GM21381 (cell line): Measurements from ENCODE around the gene CCER1.
"Not testable (repeated sequence)": the region's sequence is repeated elsewhere in the genome, so short reads cannot be mapped to it uniquely, and the experiment has no call there.

Experiments
- ATAC-seq: cut with Tn5 transposase; IDR thresholded peaks from one replicate; pipeline ENCODE4 v1.9.1; 2021; ENCODE audit warnings: mild to moderate bottlenecking, moderate library complexity; ENCODE audit not compliant: unreplicated experiment

The CCER1 gene, protein sequence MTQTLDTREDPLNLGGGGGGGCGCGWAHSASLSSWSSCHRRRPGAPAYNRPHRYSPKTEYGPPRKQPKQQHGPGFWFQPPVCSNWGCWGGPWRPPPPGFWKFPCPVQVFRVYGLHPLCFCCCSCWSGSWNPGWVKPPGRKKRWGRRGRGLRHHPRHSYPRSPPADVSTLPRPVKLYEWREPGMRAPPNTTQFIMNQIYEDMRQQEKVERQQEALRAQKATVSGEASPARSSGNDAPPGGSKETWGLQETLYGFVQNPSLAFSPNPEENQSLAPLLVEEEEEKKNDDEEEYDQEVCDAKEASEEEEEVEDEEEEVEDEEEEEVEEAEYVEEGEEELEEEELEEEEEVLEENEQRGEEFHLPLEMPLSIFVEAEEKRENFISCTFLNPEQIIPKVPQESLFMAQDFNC

DNA sequence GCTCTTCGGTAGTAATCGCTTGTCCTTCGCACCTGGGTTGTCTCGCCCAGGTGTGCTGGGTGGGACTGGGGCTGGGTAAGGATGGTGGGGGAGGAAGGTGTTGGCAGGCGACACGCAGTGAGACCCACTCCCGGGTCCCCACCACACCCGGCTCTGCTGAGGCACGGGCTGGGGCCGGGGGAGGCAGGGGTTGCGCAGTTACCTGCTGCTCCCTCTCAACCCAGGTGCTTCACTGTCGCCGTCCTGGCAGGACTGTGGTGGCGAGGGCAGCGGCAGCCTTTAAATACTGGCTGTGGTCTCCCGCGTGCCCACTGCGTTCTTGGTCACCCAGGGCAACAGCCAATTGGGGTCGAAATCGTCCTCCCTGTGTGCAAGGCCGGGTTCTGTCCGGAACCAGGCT lies at the start of gene CCER1:
CCER1 (minus strand) TSS at position 256 of the 400 bp plus-strand sequence. CDS start 434 bp downstream, outside the sequence.
- no peak for ATAC-seq

DNA sequence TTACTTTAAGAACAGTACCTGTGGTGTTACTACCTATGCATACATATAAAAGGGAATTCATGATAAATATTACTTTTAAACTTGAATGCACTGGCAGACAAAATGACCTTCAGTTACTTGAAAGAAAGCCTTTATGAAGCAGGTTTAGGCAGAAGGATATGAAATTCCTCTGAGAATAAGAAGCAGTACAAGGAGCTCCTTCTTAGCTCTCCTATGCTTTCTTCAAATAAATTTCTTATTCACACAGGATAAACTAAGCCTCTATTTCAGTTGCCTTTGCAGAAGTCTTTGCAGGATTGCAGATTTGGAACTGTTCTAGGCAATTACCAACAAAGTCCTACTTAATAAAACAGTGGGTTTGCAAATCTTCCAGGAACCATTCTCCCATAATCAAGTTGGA lies 48.8 kb upstream of the CCER1 start:
- no peak for ATAC-seq

DNA sequence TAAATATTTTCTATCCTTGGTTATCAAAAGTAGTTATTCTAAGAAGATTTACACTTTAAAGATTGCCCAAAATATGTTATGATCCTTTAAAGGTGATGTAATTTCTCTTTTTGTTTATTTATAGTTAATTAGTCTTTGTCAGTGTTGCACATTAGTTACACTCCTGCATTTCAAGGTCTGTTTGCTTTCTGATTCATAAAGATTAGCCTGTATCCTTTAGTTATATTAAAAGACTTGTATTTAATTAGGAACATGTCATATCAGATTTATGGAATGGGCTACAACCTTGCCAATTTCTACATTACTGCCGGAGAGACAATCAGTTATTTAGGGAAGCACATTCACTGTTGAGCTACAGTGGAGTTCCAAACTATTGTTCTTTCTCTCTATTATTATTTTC lies 46.3 kb upstream of the CCER1 start:
- ATAC-seq: no peak

DNA sequence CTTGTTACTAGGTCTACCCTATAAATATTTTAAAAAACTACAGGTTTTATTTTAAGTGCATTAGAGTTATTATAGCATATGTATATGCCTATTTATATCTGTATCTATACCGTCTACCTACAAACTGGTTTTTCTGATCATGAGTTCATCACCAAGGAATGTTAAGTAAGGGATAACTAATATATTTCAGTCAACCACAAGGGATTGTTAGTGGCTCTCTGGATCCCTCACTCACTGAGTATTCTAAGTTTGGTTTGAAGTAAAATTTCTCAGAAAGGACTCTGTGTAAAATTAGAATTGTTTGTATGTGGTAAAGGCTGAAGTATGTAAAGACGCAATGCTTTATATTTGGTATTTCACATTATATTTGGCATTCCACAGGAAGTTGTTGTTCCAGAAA lies 45.0 kb upstream of the CCER1 start:
- ATAC-seq: no peak

DNA sequence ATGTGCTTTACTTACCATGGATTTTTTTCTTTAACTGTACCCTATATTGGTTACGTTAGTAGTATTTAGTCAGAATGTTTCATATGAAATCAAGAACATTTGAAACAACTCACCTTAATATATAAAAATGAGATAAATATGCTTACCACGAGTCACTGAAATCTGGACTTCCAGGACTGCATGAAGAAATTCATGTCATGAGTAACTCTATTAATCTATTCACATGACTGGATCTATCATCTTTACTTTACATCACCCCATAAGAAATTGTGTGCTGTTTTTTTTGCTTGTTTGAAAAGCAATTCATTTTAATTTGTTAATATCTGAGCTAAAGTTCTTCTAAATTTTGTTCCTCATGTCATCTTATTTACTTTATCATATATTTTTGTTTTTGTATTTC lies 44.6 kb upstream of the CCER1 start:
- ATAC-seq: no peak

DNA sequence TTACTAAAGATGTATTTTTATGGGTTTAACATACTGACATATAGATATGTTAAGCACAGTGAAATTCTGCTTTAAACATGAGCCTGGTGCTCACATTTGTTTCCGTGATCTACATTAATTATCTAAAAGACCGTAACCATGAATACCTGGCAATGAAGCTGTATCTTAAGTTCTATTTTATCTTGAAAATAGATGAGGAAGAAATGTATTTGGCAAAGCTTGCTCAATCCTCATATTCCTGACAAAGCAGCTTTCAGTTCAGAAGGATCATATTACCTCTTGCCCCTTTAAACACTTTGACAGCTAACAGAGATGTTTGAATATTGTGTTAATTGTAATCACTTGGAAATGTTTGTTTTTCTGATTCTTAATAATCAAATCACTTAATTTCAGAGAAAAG lies 40.0 kb upstream of the CCER1 start:
- ATAC-seq: no peak

DNA sequence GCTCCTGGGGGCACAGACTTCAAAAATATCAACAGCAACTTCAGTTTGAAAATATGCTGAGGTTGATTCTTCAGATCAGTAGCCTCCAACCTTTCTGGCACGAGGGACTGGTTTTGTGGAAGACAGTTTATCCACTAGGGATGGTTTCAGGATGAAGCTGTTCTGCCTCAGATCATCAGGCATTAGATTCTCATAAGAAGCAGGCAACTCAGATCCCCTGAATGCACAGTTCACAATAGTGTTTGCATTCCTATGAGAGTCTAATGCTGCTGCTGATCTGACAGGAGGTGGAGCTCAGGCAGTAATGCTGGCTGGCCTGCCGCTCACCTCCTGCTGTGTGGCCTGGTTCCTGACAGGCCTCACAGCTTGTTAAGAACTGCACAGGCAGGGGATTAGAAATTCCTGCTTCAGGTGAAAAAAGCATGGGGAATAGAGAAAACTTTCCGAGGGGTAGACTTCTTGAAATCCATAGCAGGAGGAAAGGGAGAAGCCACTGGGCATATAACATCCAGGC lies 37.0 kb upstream of the CCER1 start:
- no peak for ATAC-seq

DNA sequence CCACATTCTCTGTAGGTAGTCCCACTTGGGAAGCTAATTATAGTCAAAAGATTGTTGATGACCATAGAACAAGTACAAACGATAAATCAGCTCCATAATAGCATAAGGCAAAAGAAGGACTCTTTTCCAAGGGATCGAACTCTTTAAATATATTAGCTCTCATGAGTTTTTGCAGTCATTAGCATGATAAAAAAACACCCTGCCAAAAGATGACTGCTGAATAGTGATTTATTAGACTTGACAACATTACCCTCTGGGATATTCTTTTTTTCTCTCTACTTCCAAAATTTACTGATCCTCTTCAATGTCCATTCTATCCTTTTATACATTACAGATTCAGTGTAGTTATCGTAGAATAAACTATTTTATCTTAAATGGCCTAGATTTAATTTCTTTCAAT lies 35.6 kb upstream of the CCER1 start:
- ATAC-seq: no peak

DNA sequence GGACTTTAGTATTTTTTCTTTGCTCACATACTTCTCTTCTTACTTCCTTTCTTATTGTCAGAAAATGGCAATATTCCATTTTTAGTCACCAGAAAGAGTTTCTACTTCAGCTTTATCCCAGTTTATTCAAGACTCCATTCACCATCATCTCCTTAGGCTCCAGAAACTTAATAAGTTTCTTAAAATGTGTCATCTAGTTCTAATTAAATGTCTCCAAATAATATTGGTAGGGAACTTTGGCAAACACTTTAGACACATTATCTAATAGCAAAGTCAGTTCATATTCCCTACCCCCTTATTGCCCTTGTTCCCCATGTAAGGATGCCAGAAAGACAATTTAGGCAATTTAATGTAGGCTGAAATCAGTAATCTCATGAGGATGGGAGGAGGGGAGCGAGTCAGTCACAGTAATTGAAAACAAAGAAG lies 34.7 kb upstream of the CCER1 start:
- no peak for ATAC-seq

DNA sequence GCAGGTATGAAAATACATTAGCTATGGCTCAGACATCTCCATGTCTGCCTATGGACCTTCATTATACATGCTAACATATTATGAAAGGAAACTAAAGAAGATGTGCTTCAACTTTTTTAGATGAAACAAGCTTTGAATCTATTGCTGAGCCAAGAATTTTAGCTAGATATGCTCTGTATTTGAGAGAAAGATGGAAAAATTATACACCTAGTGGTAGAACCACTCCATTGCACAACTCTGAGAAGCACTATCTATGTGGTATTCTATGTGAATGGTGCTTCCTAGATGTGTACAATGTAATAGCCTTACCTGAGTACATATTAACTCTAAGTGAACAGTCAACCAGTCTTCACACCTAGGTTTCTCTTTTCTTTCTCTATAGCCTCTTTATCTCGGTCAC lies 32.5 kb upstream of the CCER1 start:
- ATAC-seq: no peak

DNA sequence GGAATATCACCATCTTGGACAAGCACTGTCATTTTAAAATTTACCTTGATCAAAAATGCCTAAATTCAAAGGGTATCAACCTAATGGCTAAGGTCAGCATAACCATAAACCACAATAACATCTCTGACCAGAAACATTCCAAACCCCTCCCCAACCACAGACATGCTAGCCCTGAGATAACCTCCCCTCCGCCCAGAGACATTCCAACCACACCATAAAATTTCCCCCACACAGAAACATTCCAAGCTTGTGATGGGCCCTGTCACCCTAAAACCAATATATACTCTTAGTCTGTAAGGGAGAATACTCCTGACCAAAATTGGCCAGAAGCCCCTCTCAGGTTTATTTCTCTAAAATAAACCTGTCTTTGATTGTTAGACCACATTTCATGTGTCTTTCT lies 32.1 kb upstream of the CCER1 start:
- ATAC-seq: no peak

DNA sequence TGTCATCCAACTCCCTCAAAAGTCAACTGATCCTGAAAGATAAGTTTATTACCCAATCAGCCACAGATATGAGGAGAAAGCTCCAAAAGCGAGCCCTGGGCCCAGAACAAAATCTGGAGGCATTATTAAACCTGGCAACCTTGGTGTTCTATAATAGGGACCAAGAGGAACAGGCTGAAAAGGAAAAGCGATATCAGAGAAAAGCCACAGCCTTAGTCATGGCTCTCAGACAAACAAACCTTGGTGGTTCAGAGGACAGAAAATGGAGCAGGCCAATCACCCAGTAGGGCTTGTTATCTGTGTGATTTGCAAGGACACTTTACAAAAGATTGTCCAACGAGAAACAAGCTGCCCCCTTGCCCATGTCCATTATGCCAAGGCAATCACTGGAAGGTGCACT lies 30.4 kb upstream of the CCER1 start:
- not testable (repeated sequence) for ATAC-seq

DNA sequence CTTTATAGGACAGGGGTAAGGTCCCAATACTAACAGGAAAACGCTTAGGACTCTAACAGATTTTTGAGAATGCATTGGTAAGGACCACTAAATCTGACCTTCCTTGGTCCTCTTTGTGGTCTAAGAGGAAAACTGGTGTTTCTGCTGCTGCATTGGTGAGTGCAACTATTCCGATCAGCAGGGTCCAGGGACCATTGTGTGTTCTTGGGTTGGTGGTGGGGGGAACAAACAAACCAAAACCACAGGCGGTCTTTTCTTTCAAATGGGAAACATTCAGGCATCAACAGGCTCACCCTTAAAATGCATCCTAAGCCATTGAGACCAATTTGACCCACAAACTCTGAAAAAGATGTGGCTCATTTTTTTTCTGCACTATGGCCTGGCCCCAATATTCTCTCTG lies 29.1 kb upstream of the CCER1 start:
- no peak for ATAC-seq

DNA sequence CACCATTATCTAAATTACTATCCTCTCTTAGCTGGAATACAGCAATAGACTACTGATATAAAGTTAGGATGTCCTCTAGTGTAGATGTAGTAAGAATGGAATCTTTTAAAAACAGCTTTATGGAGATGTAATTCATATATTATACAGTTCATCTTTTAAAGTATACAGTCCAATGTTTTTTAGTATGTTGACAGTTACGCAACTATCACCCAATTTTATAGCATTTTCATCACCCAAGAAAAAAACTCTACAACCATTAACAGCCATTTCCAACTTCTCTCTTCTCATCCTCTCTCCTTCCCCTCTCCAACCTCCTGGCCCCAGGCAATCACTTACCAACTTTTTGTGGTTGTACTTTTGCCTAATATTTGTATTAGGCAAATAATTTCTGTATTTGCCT lies 27.2 kb upstream of the CCER1 start:
- ATAC-seq: no peak

DNA sequence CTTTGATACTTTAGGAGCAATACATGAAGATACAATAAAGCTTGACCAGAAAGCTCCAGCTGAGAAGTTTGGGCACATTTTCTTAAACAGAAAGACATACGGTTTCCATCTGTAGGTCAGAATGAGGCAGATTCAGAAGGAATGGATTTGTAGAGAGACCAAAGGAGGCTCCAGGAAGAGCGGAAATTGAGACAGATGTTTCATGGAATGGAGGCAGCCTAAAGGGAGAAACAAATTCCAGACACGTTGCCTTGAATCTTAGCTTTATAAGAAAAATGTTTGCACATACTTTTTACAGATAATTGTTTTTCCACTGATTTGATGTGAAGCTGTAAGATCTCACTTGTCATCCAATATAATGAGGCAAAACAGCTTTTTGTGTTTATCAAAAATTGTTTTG lies 25.0 kb upstream of the CCER1 start:
- no peak for ATAC-seq

DNA sequence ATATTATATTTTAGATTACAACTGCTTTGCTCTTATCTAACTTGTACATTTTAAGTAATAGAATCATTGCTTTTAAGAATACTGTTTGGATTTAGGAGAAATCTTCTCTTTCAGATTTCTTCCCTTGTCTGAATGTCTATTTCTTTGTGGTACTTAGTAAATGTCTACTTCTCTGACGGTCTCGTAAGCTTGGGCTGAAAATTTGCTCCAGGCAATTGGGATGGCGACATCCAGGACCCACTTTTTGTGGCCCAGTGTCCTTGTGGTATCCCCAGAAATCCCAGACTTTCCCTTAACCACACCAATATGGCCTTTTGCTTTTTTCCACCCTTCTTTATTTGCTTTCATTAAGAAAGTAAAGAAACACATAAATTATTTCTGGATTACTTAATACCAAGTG lies 24.0 kb upstream of the CCER1 start:
- ATAC-seq: no peak

DNA sequence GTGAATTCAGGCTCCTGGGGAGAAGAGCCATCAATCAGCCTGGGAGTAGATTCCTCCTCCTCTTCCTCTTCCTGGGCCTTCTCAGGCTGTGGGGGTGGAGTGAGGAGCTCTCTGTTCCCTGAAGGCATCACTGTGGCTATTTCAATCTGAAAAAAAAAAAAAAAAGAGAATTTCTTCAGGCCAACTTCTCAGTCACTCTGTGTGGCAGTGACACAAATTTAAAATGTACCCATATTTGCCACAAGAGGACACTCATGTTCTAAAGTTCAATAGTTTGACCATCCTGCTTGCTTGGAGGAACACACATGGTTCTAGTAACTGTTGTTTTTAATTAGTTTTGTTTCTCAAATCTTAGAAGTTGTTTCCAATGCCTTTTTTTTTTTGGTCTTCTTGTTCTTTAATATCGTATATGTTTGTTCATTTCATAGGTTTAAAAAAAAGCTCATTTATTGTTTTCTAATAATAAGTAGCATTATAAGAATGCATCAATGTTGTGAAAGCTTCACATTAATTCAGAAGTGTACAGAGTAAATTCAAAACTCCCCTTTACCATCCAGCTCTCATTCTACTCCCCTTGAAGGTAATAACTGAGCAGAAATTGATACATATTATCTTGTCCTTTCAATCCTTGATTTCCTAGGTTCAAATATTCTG lies 23.3 kb upstream of the CCER1 start:
- peak; percentile 84 for ATAC-seq

DNA sequence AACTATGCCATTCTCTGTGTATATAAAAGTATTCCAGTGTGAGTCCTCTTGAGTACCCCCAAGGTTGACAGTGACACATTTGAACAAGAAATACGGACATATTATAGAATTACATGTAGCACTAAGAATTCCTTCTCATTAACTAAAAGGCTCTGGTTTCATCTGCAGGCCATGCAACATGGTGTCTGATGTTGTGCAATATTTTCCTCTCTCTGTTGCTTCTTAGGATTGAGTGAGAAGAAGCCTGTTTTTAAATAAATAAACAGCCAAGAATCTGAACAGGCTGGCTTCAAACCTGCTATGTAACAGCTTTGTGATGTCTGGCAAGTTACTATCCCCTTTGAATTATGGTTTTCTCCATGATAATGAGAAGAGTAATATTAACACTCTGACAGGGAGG lies 22.2 kb upstream of the CCER1 start:
- ATAC-seq: no peak

DNA sequence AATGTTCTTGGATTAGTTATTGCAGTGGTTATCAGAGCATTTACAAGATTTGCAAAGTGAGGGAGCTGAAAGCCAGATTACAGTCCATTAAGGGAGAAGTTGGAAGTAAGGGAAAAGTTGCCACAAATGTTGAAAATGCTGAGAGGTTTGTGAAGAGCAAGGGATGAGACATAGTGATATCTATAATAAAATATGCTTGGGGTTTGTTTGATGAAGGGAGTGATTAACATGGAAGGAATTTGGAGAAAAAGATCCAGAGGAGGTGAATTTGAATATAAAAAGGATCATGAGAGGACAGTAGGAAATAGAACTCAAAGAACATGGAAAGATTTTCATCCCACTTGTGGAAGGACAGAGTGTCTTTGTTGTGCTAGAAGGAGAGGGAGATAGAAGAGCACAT lies 19.3 kb upstream of the CCER1 start:
- no peak for ATAC-seq

DNA sequence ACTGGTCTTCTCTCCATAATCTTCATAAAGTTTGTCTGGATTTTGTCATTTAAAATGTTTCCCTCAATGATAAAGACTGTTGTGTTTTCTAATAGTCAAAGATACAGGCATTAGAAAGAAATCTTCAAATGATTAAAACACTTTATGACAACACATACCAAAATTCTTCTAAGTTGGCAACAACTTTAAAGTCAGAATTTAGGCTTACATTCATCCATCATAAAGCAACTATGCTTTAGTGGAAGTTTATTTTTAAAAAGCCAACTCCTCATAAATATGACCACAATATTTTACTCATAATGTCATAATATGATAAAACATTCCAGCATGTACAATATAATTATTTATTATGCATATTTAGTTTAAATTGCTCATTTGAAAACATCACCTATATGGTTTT lies 17.2 kb upstream of the CCER1 start:
- ATAC-seq: no peak

DNA sequence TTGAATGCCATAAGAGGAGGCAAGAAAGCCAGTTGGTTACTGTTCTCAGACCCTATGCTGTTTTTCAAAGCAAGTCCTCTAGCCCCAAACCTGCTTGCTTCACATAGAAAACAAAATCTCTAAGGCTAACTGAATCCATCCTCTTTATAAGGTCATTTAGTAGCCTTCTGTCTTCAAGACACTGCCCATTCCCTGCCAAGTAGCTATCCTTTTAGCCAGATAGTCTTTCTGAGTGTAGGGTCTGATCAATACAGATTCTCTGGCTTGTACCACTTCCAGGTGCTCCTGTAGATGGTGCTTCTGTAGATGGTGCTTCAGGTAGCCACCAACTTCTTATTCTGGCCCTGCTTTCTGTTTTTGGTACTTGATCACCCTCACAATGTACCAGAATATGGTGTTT lies 15.9 kb upstream of the CCER1 start:
- ATAC-seq: no peak

DNA sequence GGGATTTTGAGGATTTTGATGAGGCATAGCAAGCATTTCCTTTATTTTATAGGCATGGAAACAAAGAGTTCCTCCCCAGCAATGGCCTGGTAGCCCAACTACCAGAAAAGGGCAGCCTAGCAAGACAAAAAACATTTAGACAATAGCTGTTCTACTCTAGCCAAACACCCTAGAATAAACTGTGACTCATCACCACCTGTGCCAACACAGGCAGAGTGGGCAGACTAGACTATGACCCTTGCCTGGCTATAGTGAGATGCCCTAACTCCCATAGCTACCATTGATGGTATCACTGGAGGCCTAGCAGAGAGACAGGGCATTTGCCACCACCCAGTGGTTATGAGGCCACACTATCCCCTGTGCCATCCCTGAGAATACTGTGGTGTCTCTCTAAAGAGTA lies 15.5 kb upstream of the CCER1 start:
- no peak for ATAC-seq
